Upper lobe of right lung (tissue), 1 donor: ENCODE measurements around the gene B4GALT2. TPM values are rescaled to one million over a fixed set of nuclear protein-coding genes. Genes with fewer than 3 reads are reported as not detected.

ENCODE experiments used
- ATAC-seq: fragments of 200-7000 bp; cut with Tn5 transposase; one replicate; pipeline ENCODE4 v1.9.1; 2020; ENCODE audit warnings: mild to moderate bottlenecking, moderate library complexity
- DNase-seq: peaks from one replicate; pipeline ENCODE4 v3.0.0-alpha.2; 2020
- H3K27ac ChIP-seq: fragments of 200-600 bp; one replicate; pipeline ENCODE4 v1.8.0; 2022
- H3K27me3 ChIP-seq: fragments of 200-600 bp; one replicate; pipeline ENCODE4 v1.8.0; 2022; ENCODE audit warnings: mild to moderate bottlenecking
- H3K36me3 ChIP-seq: fragments of 200-600 bp; one replicate; pipeline ENCODE4 v1.8.0; 2022
- H3K4me1 ChIP-seq: fragments of 200-600 bp; one replicate; pipeline ENCODE4 v1.8.0; 2022
- H3K4me3 ChIP-seq: fragments of 200-600 bp; one replicate; pipeline ENCODE4 v1.8.0; 2022; ENCODE audit warnings: mild to moderate bottlenecking
- H3K9me3 ChIP-seq: fragments of 200-600 bp; one replicate; pipeline ENCODE4 v1.8.0; 2022
- CTCF ChIP-seq: fragments of 200-600 bp; IDR thresholded peaks from one replicate; pipeline ENCODE4 v1.8.0; 2022; ENCODE audit warnings: antibody characterized with exemption
- intact Hi-C: fragments of 100-400 bp; cut with DNase I; formaldehyde crosslinking; loops from one replicate; pipeline ENCODE4 v1.11.0; 2022
- total RNA-seq: library from RNA; stranded (reverse); fragmentation: NEBNext Ultra II Directional; extraction: Animal tissue kit (Norgen Biotek cat#: 25700); gene quantifications from one replicate; pipeline ENCODE4 v1.2.1, GENCODE V29; 2021
- donor health status: DM: no; HTN: yes; CAD: no; lungs with severe emphysema.

The B4GALT2 gene
- total RNA-seq, 1 donor from 2014 or later: 23.8 TPM

DNA sequence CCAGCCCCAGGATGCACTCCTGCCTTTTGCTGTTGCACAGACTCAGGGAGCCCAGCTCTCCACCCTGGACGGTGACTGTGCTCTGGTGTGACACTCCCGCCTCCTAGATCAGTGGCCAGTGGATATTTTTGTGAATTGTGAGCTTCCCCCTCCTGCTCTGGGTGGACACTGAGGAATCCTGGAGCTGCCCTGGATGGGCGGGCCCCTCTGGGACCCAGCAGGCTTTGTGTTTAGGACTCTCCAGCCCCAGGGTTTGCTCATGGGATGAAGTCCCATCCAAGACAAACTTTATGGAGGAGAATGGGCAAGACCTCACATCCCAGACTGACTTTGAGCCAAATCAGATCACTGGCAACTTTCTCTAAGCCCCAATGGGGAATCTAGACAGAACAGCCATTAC lies 36.2 kb downstream of the B4GALT2 start:
- no peak for ATAC-seq
- Histone ChIP-seq H3K9me3 (no peaks in the 10 kb centered on the region), H3K36me3 (no peaks in the 10 kb centered on the region), H3K4me3 (no peak overlapping the region), H3K27ac (no peak overlapping the region), H3K4me1 (no peaks in the 10 kb centered on the region), H3K27me3 (no peaks in the 10 kb centered on the region)
- intact Hi-C loops: no loop called here
- DNase-seq: no peak
- no peak for TF ChIP-seq CTCF

- Histone ChIP-seq H3K9me3 (no peaks in the 10 kb centered on the region), H3K27ac (no peak overlapping the region), H3K36me3 (no peaks in the 10 kb centered on the region), H3K27me3 (no peaks in the 10 kb centered on the region), H3K4me3 (no peak overlapping the region), H3K4me1 (no peaks in the 10 kb centered on the region)
- ATAC-seq: no peak
- intact Hi-C loops: no loop called here
- no peak for DNase-seq
- TF ChIP-seq CTCF: no peak
Observed at GRCh38 chr1:44016041-44016889, 37.3 kb downstream of the B4GALT2 start.

GRCh38 chr1:44016890-44017400 lies 37.9 kb downstream of the B4GALT2 start:
- Histone ChIP-seq H3K4me1 (no peaks in the 10 kb centered on the region), H3K9me3 (no peaks in the 10 kb centered on the region), H3K36me3 (no peaks in the 10 kb centered on the region), H3K27ac (no peak overlapping the region), H3K4me3 (no peak overlapping the region), H3K27me3 (no peaks in the 10 kb centered on the region)
- no peak for TF ChIP-seq CTCF
- ATAC-seq (no peak), DNase-seq (no peak)
- intact Hi-C loops: no loop called here

- no peak for ATAC-seq
- intact Hi-C loops: no loop called here
- Histone ChIP-seq H3K27ac (no peak overlapping the region), H3K36me3 (no peaks in the 10 kb centered on the region), H3K9me3 (no peaks in the 10 kb centered on the region), H3K27me3 (no peaks in the 10 kb centered on the region), H3K4me1 (no peaks in the 10 kb centered on the region), H3K4me3 (no peak overlapping the region)
- no peak for DNase-seq
- TF ChIP-seq CTCF: no peak
Observed at GRCh38 chr1:44019466-44019948, 40.5 kb downstream of the B4GALT2 start.

- Histone ChIP-seq H3K36me3 (no peaks in the 10 kb centered on the region), H3K9me3 (no peaks in the 10 kb centered on the region), H3K27me3 (no peaks in the 10 kb centered on the region), H3K4me3 (no peak overlapping the region), H3K27ac (no peak overlapping the region), H3K4me1 (no peaks in the 10 kb centered on the region)
- TF ChIP-seq CTCF: no peak
- ATAC-seq (no peak), DNase-seq (no peak)
- intact Hi-C loops: no loop called here
Observed at GRCh38 chr1:44020464-44020863, 41.5 kb downstream of the B4GALT2 start.
